Measurements from ENCODE around the gene NPC2. TPM values are rescaled to one million over a fixed set of nuclear protein-coding genes. Genes with fewer than 3 reads are reported as not detected.

The NPC2 gene
- total and polyA plus RNA-seq, 9 of the 15 experiments (the other 6 are each of a cell fraction or from before 2014, with no cell fraction given) = 16.6 to 74.1 (median 32.6) TPM

DNA sequence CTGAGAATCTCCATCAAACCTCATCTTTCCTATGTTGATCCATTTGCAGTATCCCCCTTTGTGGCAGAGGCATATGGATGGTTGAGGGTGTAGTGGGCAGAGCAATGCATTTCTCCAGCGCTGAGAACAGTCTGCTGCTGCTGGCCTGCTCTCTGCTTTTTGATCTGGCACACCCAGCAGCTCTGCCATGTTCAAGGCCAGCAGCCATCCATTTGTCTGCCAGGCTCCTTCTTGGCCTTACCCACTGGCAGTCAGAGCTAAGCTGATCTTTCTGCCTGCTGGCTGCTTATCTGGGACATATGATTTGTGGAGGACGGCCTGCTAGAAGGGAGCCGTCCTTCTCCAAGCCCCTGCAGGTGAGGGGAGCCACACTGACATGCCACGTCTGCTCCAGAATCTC, 17.0 kb downstream of the NPC2 start:
- BruUV-seq (replicated peaks) = no TSS peak
- no peak overlapping the region for H3K9ac ChIP-seq (ENCODE audit: insufficient read depth in 1 of 2, low read depth in 2 of 2, low read length in 2 of 2)
- no peak for DNase-seq (ENCODE audit: extremely low read depth in 1 of 4, low spot score in 3 of 4)

More for the DNA sequence above, 17.0 kb downstream of the NPC2 start:
- Histone ChIP-seq H3K4me1 (replicated peaks in 1 of 2; ENCODE audit: control insufficient read depth in 2 of 2, insufficient read depth in 2 of 2, low read length in 2 of 2) (no peaks in the 10 kb centered on the region; a peak in 1 of 5 replicates), H4K20me1 (replicated peaks; ENCODE audit: control insufficient read depth, insufficient read depth, low read length) (no peaks in the 10 kb centered on the region; the same call in 1 of the 2 replicates), H3K4me2 (ENCODE audit: insufficient read depth, low read length) (no peak overlapping the region), H3K27me3 (ENCODE audit: control insufficient read depth in 2 of 2, insufficient read depth in 2 of 2, low read length in 2 of 2) (no peaks in the 10 kb centered on the region), H3K27ac (ENCODE audit: extremely low read depth, low read depth, low read length) (no peak overlapping the region), H3K36me3 (ENCODE audit: control insufficient read depth, insufficient read depth, low read length) (no peaks in the 10 kb centered on the region), H3K79me2 (ENCODE audit: control insufficient read depth, insufficient read depth, low read length) (no peaks in the 10 kb centered on the region), H3K9me3 (replicated peaks; ENCODE audit: control insufficient read depth, insufficient read depth, low read depth, low read length) (no peaks in the 10 kb centered on the region), H3K4me3 (no peak overlapping the region), H3K9me1 (ENCODE audit: control insufficient read depth, insufficient read depth, low read length) (no peaks in the 10 kb centered on the region), H2AFZ (ENCODE audit: low read depth, low read length) (no peak overlapping the region)
- ChIA-PET POLR2A (interaction anchor here (0.8 kb wide), 1 partner anchor 16 kb away, joined by 4 read pairs; no protein-coding TSS in a partner anchor), CTCF (ENCODE audit: low intra/inter-chr PET ratio) (no interaction called here)
- TF ChIP-seq FOXJ2 (tag; IDR thresholded peaks at IDR 0.05) (no peak), POLR3A (IDR thresholded peaks at IDR 0.05; ENCODE audit: borderline replicate concordance, extremely low read depth, insufficient read depth, insufficient read length) (no peak), RB1 (IDR thresholded peaks at IDR 0.05; ENCODE audit: low read depth) (no peak), MEF2D (tag; conservative IDR thresholded peaks at IDR 0.05; ENCODE audit: low read depth) (no peak), TCF7L2 (IDR thresholded peaks at IDR 0.05; ENCODE audit: low read depth, low read length) (no peak), TAF9B (IDR thresholded peaks at IDR 0.05; ENCODE audit: partially characterized antibody) (no peak), ZNF436 (CRISPR knock-in tag; IDR thresholded peaks at IDR 0.05) (no peak), NEUROD1 (IDR thresholded peaks at IDR 0.05; ENCODE audit: borderline replicate concordance, low read depth, low read length, partially characterized antibody) (no peak), NFATC3 (IDR thresholded peaks at IDR 0.05) (no peak), BRD9 (IDR thresholded peaks at IDR 0.05; ENCODE audit: low read depth, partially characterized antibody) (no peak), CHD4 (IDR thresholded peaks at IDR 0.05; ENCODE audit: insufficient read depth, insufficient replicate concordance, low read depth, low read length, poor library complexity, severe bottlenecking) (no peak), STAT5A (IDR thresholded peaks at IDR 0.05; ENCODE audit: borderline replicate concordance, low read length) (no peak), ZBTB5 (IDR thresholded peaks at IDR 0.05) (no peak), ZNF445 (CRISPR knock-in tag; IDR thresholded peaks at IDR 0.05; ENCODE audit: low read depth) (no peak), RBM25 (IDR thresholded peaks at IDR 0.05; ENCODE audit: low read depth, low read length, severe bottlenecking) (no peak), DNMT1 (IDR thresholded peaks at IDR 0.05) (no peak)
- TF ChIP-seq, protein P1, sequence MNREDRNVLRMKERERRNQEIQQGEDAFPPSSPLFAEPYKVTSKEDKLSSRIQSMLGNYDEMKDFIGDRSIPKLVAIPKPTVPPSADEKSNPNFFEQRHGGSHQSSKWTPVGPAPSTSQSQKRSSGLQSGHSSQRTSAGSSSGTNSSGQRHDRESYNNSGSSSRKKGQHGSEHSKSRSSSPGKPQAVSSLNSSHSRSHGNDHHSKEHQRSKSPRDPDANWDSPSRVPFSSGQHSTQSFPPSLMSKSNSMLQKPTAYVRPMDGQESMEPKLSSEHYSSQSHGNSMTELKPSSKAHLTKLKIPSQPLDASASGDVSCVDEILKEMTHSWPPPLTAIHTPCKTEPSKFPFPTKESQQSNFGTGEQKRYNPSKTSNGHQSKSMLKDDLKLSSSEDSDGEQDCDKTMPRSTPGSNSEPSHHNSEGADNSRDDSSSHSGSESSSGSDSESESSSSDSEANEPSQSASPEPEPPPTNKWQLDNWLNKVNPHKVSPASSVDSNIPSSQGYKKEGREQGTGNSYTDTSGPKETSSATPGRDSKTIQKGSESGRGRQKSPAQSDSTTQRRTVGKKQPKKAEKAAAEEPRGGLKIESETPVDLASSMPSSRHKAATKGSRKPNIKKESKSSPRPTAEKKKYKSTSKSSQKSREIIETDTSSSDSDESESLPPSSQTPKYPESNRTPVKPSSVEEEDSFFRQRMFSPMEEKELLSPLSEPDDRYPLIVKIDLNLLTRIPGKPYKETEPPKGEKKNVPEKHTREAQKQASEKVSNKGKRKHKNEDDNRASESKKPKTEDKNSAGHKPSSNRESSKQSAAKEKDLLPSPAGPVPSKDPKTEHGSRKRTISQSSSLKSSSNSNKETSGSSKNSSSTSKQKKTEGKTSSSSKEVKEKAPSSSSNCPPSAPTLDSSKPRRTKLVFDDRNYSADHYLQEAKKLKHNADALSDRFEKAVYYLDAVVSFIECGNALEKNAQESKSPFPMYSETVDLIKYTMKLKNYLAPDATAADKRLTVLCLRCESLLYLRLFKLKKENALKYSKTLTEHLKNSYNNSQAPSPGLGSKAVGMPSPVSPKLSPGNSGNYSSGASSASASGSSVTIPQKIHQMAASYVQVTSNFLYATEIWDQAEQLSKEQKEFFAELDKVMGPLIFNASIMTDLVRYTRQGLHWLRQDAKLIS (CRISPR knock-in tag; IDR thresholded peaks at IDR 0.05) = no peak
- WGBS (ENCODE audit: insufficient coverage, low coverage, missing lambda C conversion rate) = 11% methylated on average over 4 of the region's 4 CpGs
- intact Hi-C loops (cut with micrococcal nuclease) (no loop called here), in situ Hi-C loops (cut with MboI) (loop anchor here (10.0 kb wide), 1 partner anchor 111 kb away; no protein-coding TSS in a partner anchor)
- FAIRE-seq = no peak
- no peak for ATAC-seq

Data from K562 (cell line).